ENCODE measurements around the gene BLM. TPM values are rescaled to one million over a fixed set of nuclear protein-coding genes. Genes with fewer than 3 reads are reported as not detected.

The BLM gene
- total RNA-seq, 1 experiment from 2014 or later = 24.6 TPM

GRCh38 chr15:90694987-90695386 lies 22.2 kb upstream of the BLM start:
- BruUV-seq (replicated peaks) = no TSS peak
- no peak overlapping the region for H3K4me2 ChIP-seq (ENCODE audit: low read length)
- POLR2A ChIA-PET = no interaction called here
- intact Hi-C loops (cut with micrococcal nuclease) = loop anchor here (10.0 kb wide), 2 partner anchors 210 to 400 kb away; no protein-coding TSS in a partner anchor
- H2AFZ ChIP-seq (ENCODE audit: low read depth, low read length, poor library complexity, severe bottlenecking) = no peak overlapping the region
- no peaks in the 10 kb centered on the region for H3K36me3 ChIP-seq (ENCODE audit: control insufficient read depth in 1 of 2, insufficient read depth in 2 of 2, low read length in 2 of 2)
- no peak for DNase-seq (ENCODE audit: low read depth, low spot score)
- RAD21 ChIA-PET (ENCODE audit: low non-redundant PET in 1 of 2, low total read pairs in 2 of 2, uncharacterized antibody in 2 of 2, unreplicated experiment in 2 of 2) = no interaction called here
- H3K4me1 ChIP-seq (ENCODE audit: control insufficient read depth in 1 of 2, insufficient read depth in 2 of 2, low read length in 2 of 2) = 0 out of 4 replicates have a peak, but pooled peaks cover 0 to 3% of the 10 kb centered on the region in 2 experiments
- H4K20me1 ChIP-seq (ENCODE audit: insufficient read depth) = no peaks in the 10 kb centered on the region
- ATAC-seq = no peak
- H3K9me3 ChIP-seq (ENCODE audit: control insufficient read depth in 1 of 2, insufficient read depth in 1 of 2, low read depth in 1 of 2, low read length in 2 of 2) = no peaks in the 10 kb centered on the region
- CTCF ChIA-PET = no interaction called here
- H3K27me3 ChIP-seq (ENCODE audit: insufficient read depth, low read length) = no peaks in the 10 kb centered on the region
- no peaks in the 10 kb centered on the region for H3K9me2 ChIP-seq (ENCODE audit: insufficient read depth)
- no peak for TF ChIP-seq CBX3 (IDR thresholded peaks at IDR 0.05; ENCODE audit: low read depth)
- TF ChIP-seq RAD21 (IDR thresholded peaks at IDR 0.05; ENCODE audit: low read depth) = no peak
- TF ChIP-seq SRF (IDR thresholded peaks at IDR 0.05; ENCODE audit: low read depth) = no peak
- no peak for TF ChIP-seq YY1 (IDR thresholded peaks at IDR 0.05; ENCODE audit: extremely low read depth, insufficient replicate concordance, low read depth, low read length)
- TF ChIP-seq ZNF274 (IDR thresholded peaks at IDR 0.05; ENCODE audit: low read depth, low read length) = no peak
- TF ChIP-seq ZBTB33 (IDR thresholded peaks at IDR 0.05; ENCODE audit: extremely low read depth, insufficient replicate concordance, low read length) = no peak
- TF ChIP-seq ELF1 (IDR thresholded peaks at IDR 0.05; ENCODE audit: borderline replicate concordance, low read depth) = no peak
- TF ChIP-seq EZH2 (IDR thresholded peaks at IDR 0.05) = no peak
- H3K4me3 ChIP-seq (replicated peaks in 1 of 2; ENCODE audit: low read depth in 1 of 2, low read length in 2 of 2) = no peak overlapping the region
- no peaks in the 10 kb centered on the region for H3K79me2 ChIP-seq (ENCODE audit: insufficient read depth, low read length)
- H3K27ac ChIP-seq (ENCODE audit: low read depth, low read length) = no peak overlapping the region
- no peak overlapping the region for H3K9ac ChIP-seq (ENCODE audit: low read length)

- CTCF ChIA-PET = no interaction called here
- Histone ChIP-seq H3K27ac (ENCODE audit: low read depth, low read length) (no peak overlapping the region), H2AFZ (ENCODE audit: low read depth, low read length, poor library complexity, severe bottlenecking) (no peak overlapping the region), H3K79me2 (ENCODE audit: insufficient read depth, low read length) (no peaks in the 10 kb centered on the region), H3K36me3 (ENCODE audit: control insufficient read depth in 1 of 2, insufficient read depth in 2 of 2, low read length in 2 of 2) (no peaks in the 10 kb centered on the region), H3K9me3 (ENCODE audit: control insufficient read depth in 1 of 2, insufficient read depth in 1 of 2, low read depth in 1 of 2, low read length in 2 of 2) (no peaks in the 10 kb centered on the region), H3K4me3 (replicated peaks in 1 of 2; ENCODE audit: low read depth in 1 of 2, low read length in 2 of 2) (no peak overlapping the region), H3K4me2 (ENCODE audit: low read length) (no peak overlapping the region), H3K27me3 (ENCODE audit: insufficient read depth, low read length) (no peaks in the 10 kb centered on the region), H4K20me1 (ENCODE audit: insufficient read depth) (no peaks in the 10 kb centered on the region), H3K9ac (ENCODE audit: low read length) (no peak overlapping the region), H3K9me2 (ENCODE audit: insufficient read depth) (no peaks in the 10 kb centered on the region), H3K4me1 (ENCODE audit: control insufficient read depth in 1 of 2, insufficient read depth in 2 of 2, low read length in 2 of 2) (0 out of 4 replicates have a peak, but pooled peaks cover 0 to 3% of the 10 kb centered on the region in 2 experiments)
- no TSS peak for BruUV-seq (replicated peaks)
- no peak for DNase-seq (ENCODE audit: low read depth, low spot score)
- RAD21 ChIA-PET (ENCODE audit: low non-redundant PET in 1 of 2, low total read pairs in 2 of 2, uncharacterized antibody in 2 of 2, unreplicated experiment in 2 of 2) = no interaction called here
- no peak for ATAC-seq
- intact Hi-C loops (cut with micrococcal nuclease) = loop anchor here (10.0 kb wide), 2 partner anchors 212 to 402 kb away; no protein-coding TSS in a partner anchor
- POLR2A ChIA-PET = no interaction called here
- TF ChIP-seq POLR2AphosphoS5 (IDR thresholded peaks at IDR 0.05; ENCODE audit: low read depth, low read length) (no peak), RAD21 (IDR thresholded peaks at IDR 0.05; ENCODE audit: low read depth) (no peak), EZH2phosphoT487 (IDR thresholded peaks at IDR 0.05; ENCODE audit: borderline replicate concordance) (no peak), JUND (IDR thresholded peaks at IDR 0.05) (no peak), FOSL1 (IDR thresholded peaks at IDR 0.05; ENCODE audit: low read depth) (no peak), ELF1 (IDR thresholded peaks at IDR 0.05; ENCODE audit: borderline replicate concordance, low read depth) (no peak), REST (IDR thresholded peaks at IDR 0.05; ENCODE audit: low read depth) (no peak), SIN3A (IDR thresholded peaks at IDR 0.05; ENCODE audit: low read depth) (no peak), POLR2A (IDR thresholded peaks at IDR 0.05; ENCODE audit: borderline replicate concordance, extremely low read depth, insufficient read depth, insufficient read length) (no peak), SP1 (IDR thresholded peaks at IDR 0.05; ENCODE audit: low read depth) (no peak)
These were observed 20.0 kb upstream of the BLM start for GRCh38 chr15:90697175-90697574.

Data from HCT116 (cell line).